Right kidney (tissue), 1 donor: ENCODE measurements around the gene PTH.

Experiments
- DNase-seq: peaks from one replicate; pipeline ENCODE4 v3.0.0-alpha.2; 2016

The PTH gene

DNA sequence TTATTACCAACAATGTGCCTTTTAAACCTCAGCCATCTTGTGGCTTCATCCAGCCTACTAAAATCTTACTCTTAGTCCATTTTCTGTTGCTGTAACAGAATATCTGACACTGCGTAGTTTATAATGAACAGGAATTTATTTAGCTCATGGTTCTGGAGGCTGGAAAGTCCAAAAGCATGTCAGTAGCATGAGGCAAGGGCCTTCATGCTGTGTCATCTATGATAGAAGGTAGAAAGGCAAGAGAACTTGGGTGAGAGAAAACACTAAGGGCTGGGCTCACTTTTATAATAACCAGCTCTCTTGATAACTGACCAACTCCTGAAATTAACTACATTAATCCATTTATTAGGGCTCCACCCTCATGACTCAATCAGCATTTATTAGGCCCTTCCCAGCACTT, 46.3 kb downstream of the PTH start:
- DNase-seq = no peak

DNA sequence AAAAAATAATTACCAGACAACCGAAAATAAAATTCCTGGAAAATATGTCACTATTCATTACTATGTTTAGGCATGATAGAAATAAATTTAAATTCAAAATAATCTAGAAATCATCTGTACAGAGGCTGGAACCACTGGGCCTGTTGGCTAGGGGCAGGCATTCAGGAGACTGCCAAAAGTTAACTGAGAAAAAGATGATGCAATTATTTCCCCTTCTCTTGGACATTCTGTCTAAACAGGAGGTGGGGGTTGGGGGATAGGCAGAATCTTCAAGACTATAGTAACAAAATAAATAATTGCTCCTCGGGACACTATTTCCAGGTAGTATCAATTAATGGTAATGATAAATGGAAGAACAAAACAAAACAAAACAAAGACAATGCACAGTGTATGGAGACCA, 46.9 kb downstream of the PTH start:
- DNase-seq = no peak

DNA sequence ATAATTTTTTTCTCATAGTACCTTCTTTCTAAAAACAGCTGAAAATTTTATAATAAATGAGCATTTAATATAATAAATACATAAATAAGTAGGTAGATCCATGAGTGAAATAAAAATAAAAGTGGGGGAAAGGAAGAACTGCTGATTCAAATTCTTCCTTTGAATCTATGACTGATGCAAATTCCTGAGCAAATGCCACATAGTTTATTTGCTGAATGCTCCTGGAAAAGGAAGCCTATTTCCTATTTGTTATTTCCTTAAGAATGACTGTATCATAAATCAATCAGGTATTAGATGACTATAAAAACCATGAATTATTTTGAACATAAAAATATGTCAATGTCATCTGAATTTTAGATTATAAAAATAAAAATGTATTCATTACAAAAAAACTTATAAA, 49.4 kb downstream of the PTH start:
- DNase-seq = no peak

DNA sequence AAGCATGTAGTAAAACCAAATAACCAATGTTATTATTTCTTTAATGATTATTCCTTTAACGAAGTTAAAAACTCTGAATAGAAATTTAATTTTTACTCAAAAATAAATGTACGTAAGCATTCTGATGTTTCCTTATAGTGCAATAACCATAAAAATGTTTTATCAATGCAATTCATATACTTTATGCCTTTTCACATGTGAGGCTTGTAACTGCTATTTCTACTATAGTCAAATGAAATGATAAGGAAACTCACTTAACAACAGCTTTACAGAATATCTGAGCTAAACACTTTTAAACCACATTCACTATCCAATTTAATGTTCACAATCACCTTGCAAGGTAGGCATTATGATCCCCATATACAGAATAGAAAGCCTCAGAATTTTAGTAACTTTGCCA, 50.2 kb downstream of the PTH start:
- DNase-seq = no peak
